SK-N-SH treated with all-trans-retinoic acid at 6 μM for 48 hours (cell line): ENCODE data around the gene SPAG5.

Experiments used
- PATZ1 ChIP-seq: fragments of 250-450 bp; sonication (Bioruptor Pico); IDR thresholded peaks from 2 replicates; pipeline ENCODE4 v1.8.0; 2020; ENCODE audit warnings: mild to moderate bottlenecking, moderate library complexity, borderline replicate concordance
- ZFP30 ChIP-seq: fragments of 450-650 bp; formaldehyde crosslinking; IDR thresholded peaks from 2 replicates; pipeline ENCODE4 v1.5.0; 2022; ENCODE audit warnings: mild to moderate bottlenecking, moderate library complexity
- TF ChIP-seq, protein P1 (sequence below): fragments of 250-450 bp; sonication (Bioruptor Pico); IDR thresholded peaks from 2 replicates; pipeline ENCODE4 v1.5.0; 2020; ENCODE audit warnings: mild to moderate bottlenecking, moderate library complexity

DNA sequence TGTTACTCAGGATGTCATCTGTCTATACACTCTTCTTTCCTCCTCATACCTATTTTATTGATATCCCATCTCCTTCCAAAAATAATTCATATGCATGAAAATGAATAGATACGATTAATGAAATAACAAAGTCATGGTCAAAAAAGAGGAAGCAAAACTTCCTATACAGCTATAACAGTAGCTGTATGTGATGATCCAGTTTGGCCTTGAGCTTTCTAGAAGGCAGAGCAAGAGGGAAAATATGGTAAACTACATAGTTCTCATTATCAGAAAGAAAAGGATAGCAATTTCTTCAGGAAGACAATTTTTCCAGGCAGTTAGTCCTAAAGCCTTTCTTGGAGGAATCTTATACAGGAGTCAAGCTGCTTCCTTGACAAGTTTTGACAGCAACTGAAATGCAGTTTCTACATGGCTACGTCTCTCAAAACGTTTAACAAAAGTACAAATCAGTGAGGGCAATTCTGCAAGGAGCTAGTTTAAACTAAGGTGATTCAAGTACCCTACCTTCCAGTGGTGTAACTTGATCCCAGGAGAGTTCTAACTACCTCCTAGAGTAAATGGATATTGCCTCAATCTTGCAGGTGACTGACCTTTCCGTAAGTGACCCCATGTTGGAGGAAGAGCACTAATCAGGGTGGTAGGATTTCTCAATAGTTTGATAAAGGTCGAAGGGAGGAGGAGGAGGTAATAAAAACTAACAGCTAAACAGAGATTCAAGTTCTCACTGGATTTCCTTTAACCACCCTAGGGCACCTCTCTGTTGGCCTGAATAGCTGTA is 1.0 kb downstream of the SPAG5 start:
- TF ChIP-seq ZFP30 (no peak), PATZ1 (CRISPR knock-in tag) (no peak)
- TF ChIP-seq, protein P1, sequence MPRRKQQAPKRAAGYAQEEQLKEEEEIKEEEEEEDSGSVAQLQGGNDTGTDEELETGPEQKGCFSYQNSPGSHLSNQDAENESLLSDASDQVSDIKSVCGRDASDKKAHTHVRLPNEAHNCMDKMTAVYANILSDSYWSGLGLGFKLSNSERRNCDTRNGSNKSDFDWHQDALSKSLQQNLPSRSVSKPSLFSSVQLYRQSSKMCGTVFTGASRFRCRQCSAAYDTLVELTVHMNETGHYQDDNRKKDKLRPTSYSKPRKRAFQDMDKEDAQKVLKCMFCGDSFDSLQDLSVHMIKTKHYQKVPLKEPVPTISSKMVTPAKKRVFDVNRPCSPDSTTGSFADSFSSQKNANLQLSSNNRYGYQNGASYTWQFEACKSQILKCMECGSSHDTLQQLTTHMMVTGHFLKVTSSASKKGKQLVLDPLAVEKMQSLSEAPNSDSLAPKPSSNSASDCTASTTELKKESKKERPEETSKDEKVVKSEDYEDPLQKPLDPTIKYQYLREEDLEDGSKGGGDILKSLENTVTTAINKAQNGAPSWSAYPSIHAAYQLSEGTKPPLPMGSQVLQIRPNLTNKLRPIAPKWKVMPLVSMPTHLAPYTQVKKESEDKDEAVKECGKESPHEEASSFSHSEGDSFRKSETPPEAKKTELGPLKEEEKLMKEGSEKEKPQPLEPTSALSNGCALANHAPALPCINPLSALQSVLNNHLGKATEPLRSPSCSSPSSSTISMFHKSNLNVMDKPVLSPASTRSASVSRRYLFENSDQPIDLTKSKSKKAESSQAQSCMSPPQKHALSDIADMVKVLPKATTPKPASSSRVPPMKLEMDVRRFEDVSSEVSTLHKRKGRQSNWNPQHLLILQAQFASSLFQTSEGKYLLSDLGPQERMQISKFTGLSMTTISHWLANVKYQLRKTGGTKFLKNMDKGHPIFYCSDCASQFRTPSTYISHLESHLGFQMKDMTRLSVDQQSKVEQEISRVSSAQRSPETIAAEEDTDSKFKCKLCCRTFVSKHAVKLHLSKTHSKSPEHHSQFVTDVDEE (CRISPR knock-in tag): no peak
